HG02642 (cell line): ENCODE measurements around the gene AATK.

ENCODE experiments used
- ATAC-seq: cut with Tn5 transposase; IDR thresholded peaks from one replicate; pipeline ENCODE4 v1.9.1; 2021; ENCODE audit warnings: mild to moderate bottlenecking; ENCODE audit not compliant: unreplicated experiment, poor library complexity

Gene AATK

GRCh38 chr17:81131486-81132196 is 34.4 kb downstream of the AATK start:
- no peak for ATAC-seq

GRCh38 chr17:81130385-81131361 is 35.3 kb downstream of the AATK start:
- ATAC-seq: no peak

- no peak for ATAC-seq
Measured at GRCh38 chr17:81129711-81130367, 36.2 kb downstream of the AATK start.

- no peak for ATAC-seq
Measured at GRCh38 chr17:81129289-81129688, 36.7 kb downstream of the AATK start.

- no peak for ATAC-seq
Measured at GRCh38 chr17:81128774-81129173, 37.2 kb downstream of the AATK start.

GRCh38 chr17:81128338-81128737 is 37.7 kb downstream of the AATK start:
- ATAC-seq: no peak

- no peak for ATAC-seq
Measured at GRCh38 chr17:81127526-81128177, 38.4 kb downstream of the AATK start.

- ATAC-seq: no peak
Measured at GRCh38 chr17:81127133-81127455, 38.9 kb downstream of the AATK start.

GRCh38 chr17:81126281-81127132 is 39.5 kb downstream of the AATK start:
- no peak for ATAC-seq

- ATAC-seq: no peak
Measured at GRCh38 chr17:81125573-81126081, 40.4 kb downstream of the AATK start.

GRCh38 chr17:81124377-81124776 is 41.6 kb downstream of the AATK start:
- ATAC-seq: no peak

- no peak for ATAC-seq
Measured at GRCh38 chr17:81123052-81124048, 42.7 kb downstream of the AATK start.

GRCh38 chr17:81121841-81122733 is 43.9 kb downstream of the AATK start:
- ATAC-seq: no peak

GRCh38 chr17:81120695-81121621 is 45.1 kb downstream of the AATK start:
- no peak for ATAC-seq

- ATAC-seq: no peak
Measured at GRCh38 chr17:81120149-81120484, 45.9 kb downstream of the AATK start.
